Ascending aorta (tissue), 2 donors: Measurements from ENCODE around the gene REV3L. TPM values are rescaled to one million over a fixed set of nuclear protein-coding genes. Genes with fewer than 3 reads are reported as not detected.
"Not testable (repeated sequence)": the region's sequence is repeated elsewhere in the genome, so short reads cannot be mapped to it uniquely, and the experiment has no call there.

Experiments
- DNase-seq, 2 donors: peaks; one replicate each; pipeline ENCODE4 v3.0.0-alpha.2; 2019; ENCODE audit warnings: low spot score in 2 of 2
- H3K27ac ChIP-seq, 2 donors: fragments of 200-600 bp; sonication (generic); one replicate each; pipeline ENCODE4 v1.5.1; 2016 to 2017; ENCODE audit warnings: mild to moderate bottlenecking in 1 of 2
- H3K27me3 ChIP-seq: fragments of 200-600 bp; sonication (generic); one replicate; pipeline ENCODE4 v1.5.1; 2017
- H3K36me3 ChIP-seq, 2 donors: fragments of 200-600 bp; sonication (generic); one replicate each; pipeline ENCODE4 v1.5.1; 2016
- H3K4me1 ChIP-seq, 2 donors: fragments of 200-600 bp; sonication (generic); one replicate each; pipeline ENCODE4 v1.5.1; 2016 to 2017; ENCODE audit warnings: mild to moderate bottlenecking in 1 of 2
- H3K4me3 ChIP-seq, 2 donors: fragments of 200-600 bp; sonication (generic); one replicate each; pipeline ENCODE4 v1.5.1; 2016 to 2017; ENCODE audit warnings: mild to moderate bottlenecking in 1 of 2
- H3K9me3 ChIP-seq, 2 donors: fragments of 200-600 bp; sonication (generic); one replicate each; pipeline ENCODE4 v1.5.1; 2016
- intact Hi-C: fragments of 100-400 bp; cut with DNase I; formaldehyde crosslinking; loops from one replicate; pipeline ENCODE4 v1.15.1; 2023
- total RNA-seq: library from RNA; depleted of rRNA; stranded (reverse); fragments of >200 nt; gene quantifications from one replicate; pipeline ENCODE4 v1.1.0, GENCODE V29; 2016
- TF ChIP-seq, protein P1 (sequence below), 3 experiments: fragments of 200-600 bp in 2 of 3; fragments of 450-650 bp in 1 of 3; sonication (generic) in 2 of 3; IDR thresholded peaks; one replicate each; pipeline ENCODE4 v1.5.1; 2016 to 2019; ENCODE audit warnings: antibody characterized with exemption in 3 of 3, mild to moderate bottlenecking in 1 of 3, moderate library complexity in 1 of 3

REV3L gene
- total RNA-seq, 1 donor from 2014 or later, result 91.5 TPM

- no peaks in the 10 kb centered on the region for H3K36me3 ChIP-seq
- H3K9me3 ChIP-seq, result no peaks in the 10 kb centered on the region
- intact Hi-C loops, result loop anchor here (2.0 to 5.0 kb wide), 5 partner anchors 27 to 783 kb away; no protein-coding TSS in a partner anchor
- DNase-seq, result no peak
- H3K4me1 ChIP-seq, result peaks cover 0 to 11% of the 10 kb centered on the region in 2 donors
- H3K4me3 ChIP-seq, result no peak overlapping the region
- TF ChIP-seq, protein P1, sequence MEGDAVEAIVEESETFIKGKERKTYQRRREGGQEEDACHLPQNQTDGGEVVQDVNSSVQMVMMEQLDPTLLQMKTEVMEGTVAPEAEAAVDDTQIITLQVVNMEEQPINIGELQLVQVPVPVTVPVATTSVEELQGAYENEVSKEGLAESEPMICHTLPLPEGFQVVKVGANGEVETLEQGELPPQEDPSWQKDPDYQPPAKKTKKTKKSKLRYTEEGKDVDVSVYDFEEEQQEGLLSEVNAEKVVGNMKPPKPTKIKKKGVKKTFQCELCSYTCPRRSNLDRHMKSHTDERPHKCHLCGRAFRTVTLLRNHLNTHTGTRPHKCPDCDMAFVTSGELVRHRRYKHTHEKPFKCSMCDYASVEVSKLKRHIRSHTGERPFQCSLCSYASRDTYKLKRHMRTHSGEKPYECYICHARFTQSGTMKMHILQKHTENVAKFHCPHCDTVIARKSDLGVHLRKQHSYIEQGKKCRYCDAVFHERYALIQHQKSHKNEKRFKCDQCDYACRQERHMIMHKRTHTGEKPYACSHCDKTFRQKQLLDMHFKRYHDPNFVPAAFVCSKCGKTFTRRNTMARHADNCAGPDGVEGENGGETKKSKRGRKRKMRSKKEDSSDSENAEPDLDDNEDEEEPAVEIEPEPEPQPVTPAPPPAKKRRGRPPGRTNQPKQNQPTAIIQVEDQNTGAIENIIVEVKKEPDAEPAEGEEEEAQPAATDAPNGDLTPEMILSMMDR (IDR thresholded peaks at IDR 0.05), result no peak
- H3K27me3 ChIP-seq, result no peaks in the 10 kb centered on the region
- no peak overlapping the region for H3K27ac ChIP-seq
Measured at GRCh38 chr6:111258010-111258409, 225.0 kb downstream of the REV3L start.

GRCh38 chr6:111256646-111257045, 226.4 kb downstream of the REV3L start:
- TF ChIP-seq, protein P1 (IDR thresholded peaks at IDR 0.05), result peak in 1 of 3 experiments; percentile 23
- H3K4me3 ChIP-seq, result no peak overlapping the region
- no peaks in the 10 kb centered on the region for H3K36me3 ChIP-seq
- peaks cover 0 to 11% of the 10 kb centered on the region in 2 donors for H3K4me1 ChIP-seq
- DNase-seq, result no peak
- no peaks in the 10 kb centered on the region for H3K9me3 ChIP-seq
- H3K27ac ChIP-seq, result no peak overlapping the region
- H3K27me3 ChIP-seq, result no peaks in the 10 kb centered on the region
- intact Hi-C loops, result loop anchor here (5.0 kb wide), 3 partner anchors 34 to 386 kb away; no protein-coding TSS in a partner anchor

GRCh38 chr6:111255838-111256237, 227.2 kb downstream of the REV3L start:
- H3K27me3 ChIP-seq, H3K27ac ChIP-seq, H3K36me3 ChIP-seq, H3K9me3 ChIP-seq, H3K4me3 ChIP-seq, DNase-seq: not testable (repeated sequence)
- intact Hi-C loops, result loop anchor here (5.0 kb wide), 3 partner anchors 34 to 386 kb away; no protein-coding TSS in a partner anchor
- peaks cover 0 to 11% of the 10 kb centered on the region in 2 donors for H3K4me1 ChIP-seq

DNA sequence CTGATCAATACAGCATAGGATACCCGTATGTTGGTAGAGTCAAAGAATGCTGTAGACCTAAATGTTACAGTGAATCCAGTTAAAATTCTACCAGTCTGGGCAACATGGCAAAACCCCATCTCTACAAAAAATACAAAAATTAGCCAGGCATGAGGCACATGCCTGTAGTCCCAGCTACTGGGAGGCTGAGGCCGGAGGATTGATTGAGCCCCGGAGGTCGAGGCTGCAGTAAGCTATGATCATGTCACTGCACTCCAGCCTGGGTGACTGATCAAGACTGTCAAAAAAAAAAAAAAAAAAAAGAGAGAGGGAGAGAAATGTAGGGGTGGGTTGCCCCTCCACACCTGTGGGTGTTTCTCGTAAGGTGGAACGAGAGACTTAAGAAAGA, 228.2 kb downstream of the REV3L start:
- no peak for DNase-seq
- Histone ChIP-seq H3K4me3 (no peak overlapping the region), H3K36me3 (no peaks in the 10 kb centered on the region), H3K27me3 (no peaks in the 10 kb centered on the region), H3K4me1 (peaks cover 0 to 1% of the 10 kb centered on the region in 2 donors), H3K9me3 (no peaks in the 10 kb centered on the region), H3K27ac (no peak overlapping the region)
- intact Hi-C loops, result loop anchor here (5.0 kb wide), 3 partner anchors 32 to 388 kb away; no protein-coding TSS in a partner anchor
- TF ChIP-seq, protein P1 (IDR thresholded peaks at IDR 0.05), result no peak

DNA sequence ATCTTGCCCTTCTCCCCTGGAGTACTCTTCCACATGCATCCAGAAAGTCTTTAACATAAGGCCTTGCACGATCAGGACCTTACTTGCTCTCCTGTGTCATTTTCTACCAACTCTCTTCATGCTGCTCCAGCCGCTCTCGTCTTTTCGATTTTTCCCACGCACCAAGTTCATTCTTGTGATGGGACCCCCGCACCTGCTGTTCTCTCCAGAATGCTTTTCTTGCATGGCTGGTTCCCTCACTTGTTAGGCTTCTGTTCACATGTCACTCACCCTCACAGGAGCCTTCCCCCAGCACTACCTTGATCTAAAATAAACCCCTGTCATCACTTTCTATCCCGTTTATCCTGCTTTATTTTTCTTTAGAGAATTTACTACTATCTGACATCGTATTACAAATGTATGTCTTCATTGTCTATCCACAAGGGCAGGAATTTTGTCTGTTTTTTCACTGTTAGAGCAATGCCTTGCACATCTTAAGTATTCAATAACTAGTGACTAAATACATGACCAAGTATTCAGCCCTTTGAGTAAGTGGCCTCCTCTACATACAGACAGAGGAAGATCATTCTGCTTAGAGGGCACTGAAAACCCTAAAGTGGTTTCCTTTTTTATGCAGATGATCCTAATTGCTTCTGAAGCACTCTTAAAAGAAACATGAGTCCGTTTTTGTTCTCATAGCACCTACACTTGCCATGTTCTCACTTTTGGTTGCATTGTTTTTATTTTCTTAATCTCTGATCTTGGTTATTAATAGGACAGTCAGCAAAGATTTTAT, 228.8 kb downstream of the REV3L start:
- DNase-seq, result no peak
- Histone ChIP-seq H3K4me1 (no peaks in the 10 kb centered on the region), H3K27ac (no peak overlapping the region), H3K4me3 (no peak overlapping the region), H3K36me3 (no peaks in the 10 kb centered on the region), H3K9me3 (no peaks in the 10 kb centered on the region), H3K27me3 (no peaks in the 10 kb centered on the region)
- intact Hi-C loops, result no loop called here
- TF ChIP-seq, protein P1 (IDR thresholded peaks at IDR 0.05), result no peak

DNA sequence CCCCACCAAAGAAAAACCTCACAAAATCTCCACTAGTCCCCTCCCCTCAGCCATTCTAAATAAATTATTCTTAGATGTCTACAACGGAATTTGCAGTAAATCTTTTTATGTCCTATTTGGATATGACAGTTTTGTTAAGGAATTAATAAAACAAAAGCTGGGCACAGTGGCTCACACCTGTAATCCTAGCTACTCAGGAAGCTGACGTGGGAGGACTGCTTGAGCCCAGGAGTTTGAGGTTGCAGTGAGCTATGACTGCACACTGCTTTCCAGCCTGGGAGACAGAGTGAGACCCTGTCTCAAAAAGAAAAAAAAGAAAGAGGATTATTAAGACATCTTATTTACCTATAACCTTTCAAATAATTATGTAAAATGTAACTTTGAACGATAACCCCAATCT, 230.3 kb downstream of the REV3L start:
- no peaks in the 10 kb centered on the region for H3K4me1 ChIP-seq
- DNase-seq, result no peak
- TF ChIP-seq, protein P1 (IDR thresholded peaks at IDR 0.05), result no peak
- no peak overlapping the region for H3K27ac ChIP-seq
- intact Hi-C loops, result no loop called here
- H3K9me3 ChIP-seq, result no peaks in the 10 kb centered on the region
- no peaks in the 10 kb centered on the region for H3K36me3 ChIP-seq
- H3K27me3 ChIP-seq, result no peaks in the 10 kb centered on the region
- no peak overlapping the region for H3K4me3 ChIP-seq
